Astrocyte (in vitro differentiated cells and primary cell): Measurements from ENCODE around the gene ASH1L.

Experiments
- EZH2 ChIP-seq: IDR thresholded peaks from 2 replicates; pipeline ENCODE4 v1.6.1; 2012; ENCODE audit warnings: mild to moderate bottlenecking, low read length, inconsistent platforms; ENCODE audit not compliant: insufficient read depth
- TF ChIP-seq, protein P1 (sequence below): IDR thresholded peaks from 2 replicates; pipeline ENCODE4 v1.5.1; 2011; ENCODE audit warnings: low read depth, mild to moderate bottlenecking, inconsistent platforms, low read length, moderate library complexity; ENCODE audit not compliant: insufficient read depth

DNA sequence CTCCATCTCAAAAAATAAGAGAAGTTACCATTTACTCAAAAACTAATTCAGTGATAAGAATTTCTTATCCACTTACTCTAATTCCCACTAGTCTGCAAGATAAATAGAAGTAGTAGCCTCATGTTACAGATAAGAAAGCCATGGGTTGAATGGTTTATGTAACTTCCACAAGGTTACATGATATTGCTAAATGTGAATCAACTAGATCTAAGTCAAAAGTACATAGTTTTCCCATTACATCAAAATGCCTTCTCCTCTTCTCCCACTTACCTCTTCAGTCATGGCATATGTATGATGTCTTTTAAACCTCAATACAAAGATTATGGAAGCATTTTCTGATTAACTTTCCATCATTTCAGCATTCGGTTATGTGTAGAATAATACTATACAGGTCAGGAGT is 108.5 kb downstream of the ASH1L start:
- TF ChIP-seq, protein P1, sequence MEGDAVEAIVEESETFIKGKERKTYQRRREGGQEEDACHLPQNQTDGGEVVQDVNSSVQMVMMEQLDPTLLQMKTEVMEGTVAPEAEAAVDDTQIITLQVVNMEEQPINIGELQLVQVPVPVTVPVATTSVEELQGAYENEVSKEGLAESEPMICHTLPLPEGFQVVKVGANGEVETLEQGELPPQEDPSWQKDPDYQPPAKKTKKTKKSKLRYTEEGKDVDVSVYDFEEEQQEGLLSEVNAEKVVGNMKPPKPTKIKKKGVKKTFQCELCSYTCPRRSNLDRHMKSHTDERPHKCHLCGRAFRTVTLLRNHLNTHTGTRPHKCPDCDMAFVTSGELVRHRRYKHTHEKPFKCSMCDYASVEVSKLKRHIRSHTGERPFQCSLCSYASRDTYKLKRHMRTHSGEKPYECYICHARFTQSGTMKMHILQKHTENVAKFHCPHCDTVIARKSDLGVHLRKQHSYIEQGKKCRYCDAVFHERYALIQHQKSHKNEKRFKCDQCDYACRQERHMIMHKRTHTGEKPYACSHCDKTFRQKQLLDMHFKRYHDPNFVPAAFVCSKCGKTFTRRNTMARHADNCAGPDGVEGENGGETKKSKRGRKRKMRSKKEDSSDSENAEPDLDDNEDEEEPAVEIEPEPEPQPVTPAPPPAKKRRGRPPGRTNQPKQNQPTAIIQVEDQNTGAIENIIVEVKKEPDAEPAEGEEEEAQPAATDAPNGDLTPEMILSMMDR, result no peak
- TF ChIP-seq EZH2, result no peak
